ENCODE measurements around the gene PDCD11. TPM values are rescaled to one million over a fixed set of nuclear protein-coding genes. Genes with fewer than 3 reads are reported as not detected.

Gene PDCD11
- polyA plus RNA-seq, 2 of the 4 experiments (the other 2 are of a cell fraction) = 26.2 to 32.6 TPM

DNA sequence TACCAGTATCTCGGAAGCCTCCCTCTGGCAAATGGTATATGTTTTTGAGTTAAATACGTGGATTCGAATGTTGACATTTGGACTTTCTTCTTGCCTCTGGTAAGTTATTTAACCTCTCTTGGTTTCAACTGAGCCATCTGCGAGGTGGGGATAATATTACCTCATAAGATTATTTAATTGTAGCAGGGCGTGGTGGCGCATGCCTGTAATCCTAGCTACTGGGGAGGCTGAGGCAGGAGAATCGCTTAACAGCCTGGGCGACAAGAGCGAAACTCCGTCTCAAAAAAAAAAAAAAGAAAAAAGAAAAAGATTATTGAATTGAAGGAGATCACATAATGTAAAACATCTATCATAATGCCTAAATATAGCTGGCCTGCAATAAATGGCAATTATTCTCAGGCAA is 29.0 kb upstream of the PDCD11 start:
- DNase-seq (ENCODE audit: low read depth in 1 of 2, low spot score in 1 of 2) (peak in 1 of 2 experiments; percentile 16), FAIRE-seq (no peak), ATAC-seq (no peak; a peak in 1 of 6 replicates)
- Histone ChIP-seq H3K4me1 (peaks cover 9% of the 10 kb centered on the region; the same call in 2 of the 3 replicates), H3K4me2 (peak overlapping the region; percentile 84), H3K9me3 (no peaks in the 10 kb centered on the region), H3K27ac (peak overlapping the region; percentile 79 to 95), H3K4me3 (peak overlapping the region; percentile 93)
- TF ChIP-seq TP53 (CRISPR knock-in tag; IDR thresholded peaks at IDR 0.05) (no peak), PHF8 (IDR thresholded peaks at IDR 0.05; ENCODE audit: borderline replicate concordance, low read depth) (peak; percentile 52; the same call in 1 of the 2 replicates)
- POLR2A ChIA-PET = interaction anchor here (0.7 to 1.7 kb wide), 7 partner anchors 9 to 213 kb away, joined by 3 to 8 read pairs (median 6); partner anchors contain the start of genes ATP5MK, INA, PCGF6 and PDCD11
- WGBS (ENCODE audit: missing lambda C conversion rate) = 20% methylated on average over 10 of the region's 10 CpGs
- CTCF ChIA-PET = interaction anchor here (0.9 to 2.9 kb wide), 3 partner anchors 29 to 451 kb away, joined by 3 to 11 read pairs (median 4); partner anchors contain the start of genes ATP5MK and PDCD11

GRCh38 chr10:103367782-103368518 is 28.5 kb upstream of the PDCD11 start, which contains the start of gene TAF5:
TSS of gene TAF5 (plus strand) at chr10:103367976. CDS start at chr10:103367990, 14 bp downstream.
- Histone ChIP-seq H3K9me3 (no peaks in the 10 kb centered on the region), H3K27ac (peak within 1 kb of the TSS; percentile 82 to 95), H3K4me3 (peak within 1 kb of the TSS; percentile 93), H3K4me1 (peaks cover 9% of the 10 kb centered on the region; the same call in 2 of the 3 replicates), H3K4me2 (peak within 1 kb of the TSS; percentile 84)
- WGBS (ENCODE audit: missing lambda C conversion rate) = 5% methylated on average over 33 of the region's 81 CpGs
- FAIRE-seq = peak; percentile 18
- peak; percentile 85 to 90 for ATAC-seq
- peak; percentile 85 to 97 for DNase-seq (ENCODE audit: low read depth in 1 of 2, low spot score in 1 of 2)
- ChIA-PET CTCF (interaction anchor here (0.6 to 2.9 kb wide), 6 partner anchors 12 to 451 kb away, joined by 3 to 11 read pairs (median 3); partner anchors contain the start of genes ATP5MK and PDCD11), POLR2A (interaction anchor here (0.7 to 1.7 kb wide), 7 partner anchors 15 to 214 kb away, joined by 3 to 8 read pairs (median 4); partner anchors contain the start of genes ATP5MK, INA, PCGF6 and PDCD11)
- TF ChIP-seq POLR2A (IDR thresholded peaks at IDR 0.05; ENCODE audit: low read length) = peak; percentile 96
- TF ChIP-seq BHLHE40 (IDR thresholded peaks at IDR 0.05; ENCODE audit: low read depth, low read length) = no peak
- 0 out of 2 replicates have a peak, but pooled peaks have one; percentile 72 for TF ChIP-seq MYC (IDR thresholded peaks at IDR 0.05; ENCODE audit: borderline replicate concordance, low read length)
- TF ChIP-seq JUN (IDR thresholded peaks at IDR 0.05) = peak; percentile 80 to 94; a peak in 4 of 5 replicates
- peak; percentile 90 for TF ChIP-seq MAX (IDR thresholded peaks at IDR 0.05)
- TF ChIP-seq MAZ (IDR thresholded peaks at IDR 0.05; ENCODE audit: borderline replicate concordance, low read depth, low read length) = no peak
- TF ChIP-seq BCL3 (IDR thresholded peaks at IDR 0.05) = peak; percentile 97
- TF ChIP-seq REST (IDR thresholded peaks at IDR 0.05) = peak; percentile 40; the same call in 1 of the 2 replicates
- no peak for TF ChIP-seq FOXS1 (CRISPR knock-in tag; IDR thresholded peaks at IDR 0.05)
- no peak for TF ChIP-seq EHMT2 (IDR thresholded peaks at IDR 0.05; ENCODE audit: low read depth)
- TF ChIP-seq, protein P1, sequence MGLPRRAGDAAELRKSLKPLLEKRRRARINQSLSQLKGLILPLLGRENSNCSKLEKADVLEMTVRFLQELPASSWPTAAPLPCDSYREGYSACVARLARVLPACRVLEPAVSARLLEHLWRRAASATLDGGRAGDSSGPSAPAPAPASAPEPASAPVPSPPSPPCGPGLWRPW (IDR thresholded peaks at IDR 0.05) = no peak
- peak; percentile 44; the same call in 1 of the 2 replicates for TF ChIP-seq KDM5A (IDR thresholded peaks at IDR 0.05)

DNA sequence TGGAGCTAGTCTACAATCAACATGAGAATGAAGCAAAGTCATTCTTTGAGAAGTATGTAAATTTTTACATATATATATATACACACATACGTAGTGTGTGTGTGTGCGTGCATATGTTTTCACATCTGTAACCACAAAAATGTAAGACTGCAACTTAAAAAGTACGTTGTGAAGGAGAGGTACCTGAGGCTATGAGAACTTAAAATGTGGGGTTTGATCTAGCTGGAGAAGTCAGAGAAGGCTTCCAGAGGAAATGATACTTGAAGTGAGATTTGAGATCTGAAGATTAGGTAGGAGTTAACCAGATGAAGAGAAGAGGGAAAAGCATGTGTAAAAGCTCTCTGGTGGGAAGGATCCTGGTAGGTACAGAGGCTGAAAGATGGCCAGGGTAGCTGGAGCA is 22.9 kb upstream of the PDCD11 start:
- no peak overlapping the region for H3K4me3 ChIP-seq
- no peak overlapping the region for H3K4me2 ChIP-seq
- 87% methylated on average over 3 of the region's 3 CpGs for WGBS (ENCODE audit: missing lambda C conversion rate)
- no peak for FAIRE-seq
- no peak for DNase-seq (ENCODE audit: low read depth in 1 of 2, low spot score in 1 of 2)
- POLR2A ChIA-PET = no interaction called here
- no peak overlapping the region for H3K27ac ChIP-seq
- no peaks in the 10 kb centered on the region for H3K9me3 ChIP-seq
- H3K4me1 ChIP-seq = peaks cover 9% of the 10 kb centered on the region; the same call in 2 of the 3 replicates
- ATAC-seq = no peak
- CTCF ChIA-PET = interaction anchor here (0.6 to 1.3 kb wide), 2 partner anchors 8 to 43 kb away, joined by 3 to 5 read pairs; no protein-coding TSS in a partner anchor
- TF ChIP-seq PHF8 (IDR thresholded peaks at IDR 0.05; ENCODE audit: borderline replicate concordance, low read depth) = no peak
- TF ChIP-seq SREBF2 (IDR thresholded peaks at IDR 0.05) = no peak
- TF ChIP-seq TP53 (CRISPR knock-in tag; IDR thresholded peaks at IDR 0.05) = no peak
- TF ChIP-seq CHD2 (IDR thresholded peaks at IDR 0.05; ENCODE audit: low read length, partially characterized antibody) = no peak
- TF ChIP-seq JUNB (IDR thresholded peaks at IDR 0.05) = no peak
- no peak for TF ChIP-seq FOSB (CRISPR knock-in tag; IDR thresholded peaks at IDR 0.05)
- no peak for TF ChIP-seq CBX8 (IDR thresholded peaks at IDR 0.05)
- TF ChIP-seq EP300 (IDR thresholded peaks at IDR 0.05) = no peak
- TF ChIP-seq, protein P2, sequence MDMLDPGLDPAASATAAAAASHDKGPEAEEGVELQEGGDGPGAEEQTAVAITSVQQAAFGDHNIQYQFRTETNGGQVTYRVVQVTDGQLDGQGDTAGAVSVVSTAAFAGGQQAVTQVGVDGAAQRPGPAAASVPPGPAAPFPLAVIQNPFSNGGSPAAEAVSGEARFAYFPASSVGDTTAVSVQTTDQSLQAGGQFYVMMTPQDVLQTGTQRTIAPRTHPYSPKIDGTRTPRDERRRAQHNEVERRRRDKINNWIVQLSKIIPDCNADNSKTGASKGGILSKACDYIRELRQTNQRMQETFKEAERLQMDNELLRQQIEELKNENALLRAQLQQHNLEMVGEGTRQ (IDR thresholded peaks at IDR 0.05) = no peak
- no peak for TF ChIP-seq FOSL2 (IDR thresholded peaks at IDR 0.05)
- TF ChIP-seq FOSL2 (CRISPR knock-in tag; IDR thresholded peaks at IDR 0.05) = no peak
- no peak for TF ChIP-seq HOXB5 (CRISPR knock-in tag; IDR thresholded peaks at IDR 0.05)
- TF ChIP-seq ZC3H11A (IDR thresholded peaks at IDR 0.05) = no peak
- TF ChIP-seq ATOH8 (CRISPR knock-in tag; IDR thresholded peaks at IDR 0.05; ENCODE audit: low read depth) = no peak
